HFF-Myc (cell line): ENCODE results near the gene C4BPB.
A peak's percentile ranks its signal among the peaks of the same experiment; 100 is the strongest.

Source experiments
- DNase-seq: peaks from one replicate; pipeline ENCODE4 v3.0.0-alpha.2; 2011; ENCODE audit warnings: low read depth; ENCODE audit errors: extremely low read depth
- H3K4me3 ChIP-seq: replicated peaks from 2 replicates; pipeline ENCODE4 v1.5.1; 2011; ENCODE audit warnings: low read depth, mild to moderate bottlenecking, control low read depth, low read length
- TF ChIP-seq, protein P1 (sequence below): IDR thresholded peaks from 2 replicates; pipeline ENCODE4 v1.5.1; 2012; ENCODE audit warnings: mild to moderate bottlenecking, low read depth, low read length, control low read depth; ENCODE audit errors: missing control alignments

Gene C4BPB

GRCh38 chr1:207077012-207077411 is 11.6 kb upstream of the C4BPB start:
- H3K4me3 ChIP-seq = no peak overlapping the region
- TF ChIP-seq, protein P1, sequence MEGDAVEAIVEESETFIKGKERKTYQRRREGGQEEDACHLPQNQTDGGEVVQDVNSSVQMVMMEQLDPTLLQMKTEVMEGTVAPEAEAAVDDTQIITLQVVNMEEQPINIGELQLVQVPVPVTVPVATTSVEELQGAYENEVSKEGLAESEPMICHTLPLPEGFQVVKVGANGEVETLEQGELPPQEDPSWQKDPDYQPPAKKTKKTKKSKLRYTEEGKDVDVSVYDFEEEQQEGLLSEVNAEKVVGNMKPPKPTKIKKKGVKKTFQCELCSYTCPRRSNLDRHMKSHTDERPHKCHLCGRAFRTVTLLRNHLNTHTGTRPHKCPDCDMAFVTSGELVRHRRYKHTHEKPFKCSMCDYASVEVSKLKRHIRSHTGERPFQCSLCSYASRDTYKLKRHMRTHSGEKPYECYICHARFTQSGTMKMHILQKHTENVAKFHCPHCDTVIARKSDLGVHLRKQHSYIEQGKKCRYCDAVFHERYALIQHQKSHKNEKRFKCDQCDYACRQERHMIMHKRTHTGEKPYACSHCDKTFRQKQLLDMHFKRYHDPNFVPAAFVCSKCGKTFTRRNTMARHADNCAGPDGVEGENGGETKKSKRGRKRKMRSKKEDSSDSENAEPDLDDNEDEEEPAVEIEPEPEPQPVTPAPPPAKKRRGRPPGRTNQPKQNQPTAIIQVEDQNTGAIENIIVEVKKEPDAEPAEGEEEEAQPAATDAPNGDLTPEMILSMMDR = no peak
- no peak for DNase-seq

DNA sequence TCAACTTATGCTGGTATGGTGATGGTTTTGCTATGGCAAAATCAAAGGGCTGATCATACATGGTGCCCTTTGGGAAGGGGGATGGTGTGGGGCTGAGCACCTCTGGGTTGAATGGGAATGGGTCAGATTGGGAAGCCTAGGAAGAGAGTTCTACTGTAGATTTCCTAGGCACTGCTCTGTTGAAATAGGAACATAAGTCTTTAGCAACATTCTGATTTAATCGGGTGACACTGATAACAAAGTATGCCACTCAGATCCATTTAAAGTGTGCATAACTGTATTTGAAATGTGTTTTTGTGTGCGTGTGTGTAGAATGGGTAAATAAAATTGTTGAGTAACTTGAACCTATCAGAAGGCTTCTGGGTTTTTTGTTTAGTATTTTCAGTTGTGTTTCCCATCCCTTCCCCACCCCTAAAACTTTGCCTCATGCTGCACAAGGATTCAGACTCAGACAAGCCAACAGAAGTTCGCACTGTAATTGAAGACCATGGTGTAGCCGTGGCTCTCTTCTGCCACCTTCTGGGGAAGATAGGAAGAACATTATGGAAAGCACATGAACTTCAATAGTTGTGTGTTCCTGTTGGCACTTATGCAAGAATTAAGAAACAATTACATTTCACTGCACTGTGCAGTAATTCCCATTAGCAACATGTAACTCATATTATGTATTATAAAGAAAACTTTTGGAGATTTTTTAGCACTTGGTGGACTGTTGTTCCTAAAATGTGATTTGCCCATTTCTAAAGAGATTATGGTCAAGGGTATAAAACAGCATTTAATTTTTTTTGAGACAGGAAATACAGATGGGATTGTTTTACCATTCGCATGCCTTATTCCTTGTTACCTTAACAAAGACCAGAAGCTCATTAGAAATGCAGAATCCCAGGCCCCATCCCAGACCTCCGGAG is 10.9 kb upstream of the C4BPB start:
- TF ChIP-seq, protein P1 = peak; percentile 82

DNA sequence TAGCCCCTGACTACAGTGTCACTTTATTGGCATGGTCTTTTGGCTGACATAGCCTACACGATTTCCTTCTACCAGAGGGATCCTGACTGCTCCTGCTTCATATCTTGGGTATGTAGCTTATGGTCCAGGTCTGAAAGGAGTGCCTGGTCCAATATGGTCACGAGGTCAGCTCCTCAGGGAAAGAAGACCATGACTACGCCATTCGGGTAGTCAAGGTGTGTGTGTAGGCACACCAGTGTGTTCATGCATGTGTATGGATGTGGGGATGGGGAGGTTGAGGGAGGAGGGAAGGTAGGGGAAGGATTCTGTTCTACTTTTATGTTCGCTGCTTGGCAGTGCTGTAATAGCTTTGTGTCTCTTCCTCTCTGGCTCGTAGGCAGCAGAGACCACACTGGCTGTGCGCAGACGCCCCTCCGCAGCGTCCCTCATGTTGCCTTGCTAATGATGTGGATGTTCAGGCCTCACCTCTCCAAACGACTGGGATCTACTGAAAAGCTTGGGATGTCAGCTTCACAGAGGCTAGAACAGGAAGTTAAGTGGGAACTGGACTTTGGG is 10.0 kb upstream of the C4BPB start:
- H3K4me3 ChIP-seq = no peak overlapping the region
- TF ChIP-seq, protein P1 = no peak
- no peak for DNase-seq

More for the DNA sequence above, 10.9 kb upstream of the C4BPB start:
- H3K4me3 ChIP-seq = no peak overlapping the region
- peak; percentile 64 for DNase-seq

DNA sequence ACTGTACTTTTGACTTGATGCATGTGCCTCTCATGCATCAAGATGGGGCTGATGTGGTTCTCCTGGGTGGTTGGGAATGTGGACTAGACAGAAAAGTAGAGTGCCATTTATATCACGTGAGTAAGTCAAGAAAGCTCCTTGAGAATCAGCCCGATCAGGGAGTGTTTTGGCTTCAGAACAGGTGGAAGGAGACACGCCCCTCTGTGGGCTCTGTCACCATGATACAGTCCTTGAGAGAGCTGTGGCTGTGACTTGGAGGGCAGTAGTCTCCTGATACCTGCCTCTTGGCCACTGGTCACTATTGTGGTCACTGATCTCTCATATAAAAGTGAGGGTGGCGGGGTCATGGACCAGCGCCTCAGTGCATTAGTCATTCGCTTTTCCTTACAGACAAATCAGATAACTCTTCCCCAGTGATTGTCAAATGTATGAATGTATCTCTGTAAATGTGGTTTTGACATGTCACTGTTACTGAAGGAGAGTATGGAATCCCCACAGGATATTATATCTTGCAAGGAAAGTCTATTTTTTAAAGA is 8.9 kb upstream of the C4BPB start:
- DNase-seq = no peak
- TF ChIP-seq, protein P1 = no peak
- no peak overlapping the region for H3K4me3 ChIP-seq

- H3K4me3 ChIP-seq = no peak overlapping the region
- TF ChIP-seq, protein P1 = no peak
- DNase-seq = no peak
These were observed 7.6 kb upstream of the C4BPB start for GRCh38 chr1:207081088-207081487.

GRCh38 chr1:207081806-207082205 is 6.9 kb upstream of the C4BPB start:
- no peak for DNase-seq
- no peak overlapping the region for H3K4me3 ChIP-seq
- TF ChIP-seq, protein P1 = no peak
